ENCODE results near the gene PITPNC1. TPM values are rescaled to one million over a fixed set of nuclear protein-coding genes. Genes with fewer than 3 reads are reported as not detected.

PITPNC1 gene
- total RNA-seq, 1 donor from 2014 or later: 40.3 TPM

DNA sequence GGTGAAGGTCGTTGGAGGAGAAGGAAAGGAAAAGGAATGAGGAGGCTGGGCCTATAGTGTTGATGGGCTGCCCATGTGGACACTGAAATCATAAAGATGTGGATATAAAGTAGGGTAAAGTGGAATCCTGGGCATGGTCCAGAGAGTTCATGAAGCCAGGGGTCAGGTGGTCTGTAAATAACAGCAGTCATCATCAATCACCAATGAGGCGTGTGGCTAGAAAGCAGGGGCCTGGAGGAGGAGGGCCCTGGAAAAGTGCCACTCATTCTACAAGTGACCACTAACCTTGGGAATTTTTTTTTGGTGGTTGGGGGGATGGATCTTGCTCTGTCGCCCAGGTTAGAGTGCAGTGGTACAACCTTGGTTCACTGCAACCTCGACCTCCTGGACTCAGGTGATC, 225.4 kb downstream of the PITPNC1 start:
- Mint-ChIP-seq H3K4me1 (ENCODE audit: low read depth, unreplicated experiment) (peaks cover 11% of the 10 kb centered on the region), H3K36me3 (ENCODE audit: unreplicated experiment) (peaks cover 13% of the 10 kb centered on the region)

GRCh38 chr17:67602974-67603373, 225.9 kb downstream of the PITPNC1 start:
- peaks cover 12% of the 10 kb centered on the region for H3K4me1 Mint-ChIP-seq (ENCODE audit: low read depth, unreplicated experiment)
- peaks cover 14% of the 10 kb centered on the region for H3K9me3 Mint-ChIP-seq (ENCODE audit: unreplicated experiment)
- H3K4me3 Mint-ChIP-seq (ENCODE audit: unreplicated experiment): no peak overlapping the region
- H3K27me3 Mint-ChIP-seq (ENCODE audit: unreplicated experiment): peaks cover 3% of the 10 kb centered on the region
- TF ChIP-seq, protein P1, sequence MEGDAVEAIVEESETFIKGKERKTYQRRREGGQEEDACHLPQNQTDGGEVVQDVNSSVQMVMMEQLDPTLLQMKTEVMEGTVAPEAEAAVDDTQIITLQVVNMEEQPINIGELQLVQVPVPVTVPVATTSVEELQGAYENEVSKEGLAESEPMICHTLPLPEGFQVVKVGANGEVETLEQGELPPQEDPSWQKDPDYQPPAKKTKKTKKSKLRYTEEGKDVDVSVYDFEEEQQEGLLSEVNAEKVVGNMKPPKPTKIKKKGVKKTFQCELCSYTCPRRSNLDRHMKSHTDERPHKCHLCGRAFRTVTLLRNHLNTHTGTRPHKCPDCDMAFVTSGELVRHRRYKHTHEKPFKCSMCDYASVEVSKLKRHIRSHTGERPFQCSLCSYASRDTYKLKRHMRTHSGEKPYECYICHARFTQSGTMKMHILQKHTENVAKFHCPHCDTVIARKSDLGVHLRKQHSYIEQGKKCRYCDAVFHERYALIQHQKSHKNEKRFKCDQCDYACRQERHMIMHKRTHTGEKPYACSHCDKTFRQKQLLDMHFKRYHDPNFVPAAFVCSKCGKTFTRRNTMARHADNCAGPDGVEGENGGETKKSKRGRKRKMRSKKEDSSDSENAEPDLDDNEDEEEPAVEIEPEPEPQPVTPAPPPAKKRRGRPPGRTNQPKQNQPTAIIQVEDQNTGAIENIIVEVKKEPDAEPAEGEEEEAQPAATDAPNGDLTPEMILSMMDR (IDR thresholded peaks at IDR 0.05; ENCODE audit: partially characterized antibody, unreplicated experiment): peak; percentile 22
- no peak overlapping the region for H3K27ac Mint-ChIP-seq (ENCODE audit: unreplicated experiment)
- H3K36me3 Mint-ChIP-seq (ENCODE audit: unreplicated experiment): peaks cover 8% of the 10 kb centered on the region
- peak; percentile 32 for DNase-seq

More for the DNA sequence above, 225.4 kb downstream of the PITPNC1 start:
- no peak for DNase-seq
- H3K27me3 Mint-ChIP-seq (ENCODE audit: unreplicated experiment): peaks cover 3% of the 10 kb centered on the region
- TF ChIP-seq, protein P1 (IDR thresholded peaks at IDR 0.05; ENCODE audit: partially characterized antibody, unreplicated experiment): no peak
- no peak overlapping the region for H3K4me3 Mint-ChIP-seq (ENCODE audit: unreplicated experiment)
- H3K27ac Mint-ChIP-seq (ENCODE audit: unreplicated experiment): no peak overlapping the region
- H3K9me3 Mint-ChIP-seq (ENCODE audit: unreplicated experiment): peaks cover 16% of the 10 kb centered on the region

DNA sequence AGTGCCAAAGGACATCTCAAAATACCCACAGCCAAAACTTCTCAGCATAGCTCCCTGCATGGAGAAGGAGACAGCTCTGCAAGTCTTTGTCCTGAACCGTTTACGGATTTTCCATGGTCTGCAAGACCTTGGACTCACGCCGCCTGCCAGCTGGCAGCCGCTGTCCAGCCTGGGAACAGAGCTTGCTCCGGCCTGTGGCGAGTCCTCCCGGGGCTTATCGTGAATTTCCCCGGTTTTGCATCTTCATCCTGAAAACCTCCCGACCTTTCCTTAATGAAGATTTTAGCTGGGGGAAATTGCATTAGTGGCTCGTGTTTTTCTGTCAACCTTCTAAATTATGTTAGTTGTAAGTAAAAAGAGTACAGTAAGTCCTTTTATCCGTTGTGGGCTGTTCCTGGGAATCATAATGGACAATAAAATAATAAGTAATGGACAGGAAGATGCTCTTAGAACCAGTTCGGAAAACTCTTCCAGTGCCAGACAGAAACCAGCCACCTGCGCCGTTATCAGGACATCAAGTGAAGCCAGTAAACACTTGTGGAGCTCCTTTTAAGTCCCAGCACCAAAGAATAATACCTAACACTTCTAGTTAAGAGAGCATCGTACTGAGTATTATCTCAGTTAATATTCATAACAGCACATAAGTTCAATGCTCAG, 228.3 kb downstream of the PITPNC1 start:
- peaks cover 12% of the 10 kb centered on the region for H3K9me3 Mint-ChIP-seq (ENCODE audit: unreplicated experiment)
- DNase-seq: peak; percentile 68
- H3K4me1 Mint-ChIP-seq (ENCODE audit: low read depth, unreplicated experiment): peaks cover 12% of the 10 kb centered on the region
- peak overlapping the region; percentile 81 for H3K27ac Mint-ChIP-seq (ENCODE audit: unreplicated experiment)
- peak overlapping the region; percentile 13 for H3K4me3 Mint-ChIP-seq (ENCODE audit: unreplicated experiment)
- H3K27me3 Mint-ChIP-seq (ENCODE audit: unreplicated experiment): peaks cover 2% of the 10 kb centered on the region
- TF ChIP-seq, protein P1 (IDR thresholded peaks at IDR 0.05; ENCODE audit: partially characterized antibody, unreplicated experiment): no peak
- H3K36me3 Mint-ChIP-seq (ENCODE audit: unreplicated experiment): no peaks in the 10 kb centered on the region

DNA sequence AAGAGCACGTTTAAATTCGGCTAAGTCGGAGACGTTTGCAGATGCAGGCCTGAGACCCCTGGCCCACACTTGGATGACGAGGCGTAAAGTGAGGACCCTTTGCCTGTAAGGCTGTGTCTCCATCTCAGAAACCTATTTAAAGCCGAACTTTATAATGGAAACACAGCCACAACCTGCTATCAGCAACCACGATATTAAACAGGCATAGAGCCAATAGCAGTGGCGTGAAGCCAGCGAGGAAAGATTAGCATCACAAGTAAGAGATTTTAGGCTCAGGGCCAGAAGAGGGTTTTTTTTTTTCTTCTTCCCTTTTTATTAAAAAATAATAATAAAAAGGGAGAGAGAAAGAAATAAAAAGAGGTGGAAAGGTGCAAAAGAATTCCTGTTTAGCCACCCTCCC, 229.4 kb downstream of the PITPNC1 start:
- Mint-ChIP-seq H3K36me3 (ENCODE audit: unreplicated experiment) (no peaks in the 10 kb centered on the region), H3K27me3 (ENCODE audit: unreplicated experiment) (peaks cover 2% of the 10 kb centered on the region), H3K27ac (ENCODE audit: unreplicated experiment) (no peak overlapping the region), H3K4me1 (ENCODE audit: low read depth, unreplicated experiment) (peaks cover 12% of the 10 kb centered on the region), H3K9me3 (ENCODE audit: unreplicated experiment) (peaks cover 10% of the 10 kb centered on the region), H3K4me3 (ENCODE audit: unreplicated experiment) (no peak overlapping the region)
- TF ChIP-seq, protein P1 (IDR thresholded peaks at IDR 0.05; ENCODE audit: partially characterized antibody, unreplicated experiment): no peak
- DNase-seq: no peak

- no peak for DNase-seq
- Mint-ChIP-seq H3K27me3 (ENCODE audit: unreplicated experiment) (peaks cover 4% of the 10 kb centered on the region), H3K9me3 (ENCODE audit: unreplicated experiment) (peaks cover 12% of the 10 kb centered on the region), H3K27ac (ENCODE audit: unreplicated experiment) (no peak overlapping the region), H3K36me3 (ENCODE audit: unreplicated experiment) (no peaks in the 10 kb centered on the region), H3K4me3 (ENCODE audit: unreplicated experiment) (no peak overlapping the region), H3K4me1 (ENCODE audit: low read depth, unreplicated experiment) (peaks cover 12% of the 10 kb centered on the region)
- TF ChIP-seq, protein P1 (IDR thresholded peaks at IDR 0.05; ENCODE audit: partially characterized antibody, unreplicated experiment): no peak
Measured at GRCh38 chr17:67606896-67607604, 230.0 kb downstream of the PITPNC1 start.
